NOMO-1 treated with dmso at 0.1 percent for 144 hours (cell line): ENCODE results near the gene LEMD2.

Experiments
- DNase-seq: peaks from one replicate; lab custom pipeline; 2025; ENCODE audit not compliant: unreplicated experiment; lab: John Stamatoyannopoulos, UW

The LEMD2 gene

DNA sequence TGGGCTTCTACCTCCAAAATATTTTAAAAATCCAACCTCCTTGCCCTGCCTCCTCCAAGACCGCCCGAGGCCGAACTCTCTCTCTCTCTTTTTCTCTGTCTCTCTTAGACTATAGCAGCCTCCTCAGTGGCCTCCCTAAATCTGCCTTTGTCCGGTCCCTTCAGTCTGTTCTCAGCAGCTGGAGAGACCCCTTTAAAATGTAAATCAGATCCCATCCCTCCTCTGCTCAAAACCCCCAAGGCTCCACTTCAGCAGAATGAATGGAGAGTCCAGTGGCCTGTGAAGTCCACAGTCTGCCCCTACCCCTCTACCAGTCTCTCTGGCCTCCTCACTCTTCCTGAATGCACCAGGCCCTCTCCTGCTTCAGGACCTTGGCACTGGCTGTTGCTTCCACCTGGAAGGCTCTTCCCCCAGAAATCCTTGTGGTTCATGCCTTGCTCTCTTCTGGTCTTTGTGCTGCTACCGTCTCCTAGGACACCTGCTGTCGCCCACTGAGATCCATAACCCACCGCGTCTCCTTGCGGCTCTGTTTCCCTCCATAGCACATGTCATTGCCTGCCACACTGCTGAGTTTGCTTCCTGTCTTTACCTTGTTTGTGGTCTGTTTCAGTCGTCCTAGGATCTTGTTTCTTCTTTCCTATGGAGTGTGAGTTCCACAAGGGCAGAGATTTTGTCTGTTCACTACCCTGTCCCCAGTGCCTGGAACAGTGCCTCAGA is 8.9 kb upstream of the LEMD2 start:
- no peak for DNase-seq

DNA sequence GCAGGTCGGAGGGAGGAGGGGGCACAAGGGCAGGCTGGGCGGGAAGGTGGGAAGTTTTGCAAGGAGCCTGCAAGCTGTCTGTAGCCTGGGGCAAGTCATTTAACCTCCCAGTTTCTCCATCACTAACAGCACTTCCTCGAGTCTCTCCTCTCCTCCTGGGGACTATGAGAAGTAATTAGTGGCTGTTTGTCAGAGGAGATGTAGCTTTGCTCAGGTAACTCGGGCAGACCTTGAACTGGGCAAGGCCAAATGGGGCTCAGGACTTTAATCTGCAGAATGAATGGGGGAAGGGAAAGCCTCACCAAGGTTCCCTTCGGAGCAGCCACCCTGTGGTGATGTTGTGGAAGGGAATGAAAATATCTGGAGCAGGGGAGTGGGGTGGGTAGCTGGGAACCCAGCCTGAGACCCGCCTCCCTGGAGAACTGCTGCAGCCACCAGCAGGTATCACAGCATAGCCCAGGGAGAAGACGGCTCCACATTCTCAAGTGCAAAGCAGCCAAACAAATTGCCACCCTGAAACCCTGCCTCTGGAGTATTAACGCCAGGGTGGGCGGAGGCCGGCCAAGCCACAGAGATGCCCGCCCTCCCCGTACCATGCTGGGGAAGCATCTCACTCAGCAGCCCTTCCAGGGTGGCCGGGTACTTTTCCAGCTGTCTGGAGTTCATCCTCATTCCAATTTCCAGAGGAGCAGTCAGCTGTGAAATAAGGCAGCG is 6.1 kb upstream of the LEMD2 start:
- no peak for DNase-seq

DNA sequence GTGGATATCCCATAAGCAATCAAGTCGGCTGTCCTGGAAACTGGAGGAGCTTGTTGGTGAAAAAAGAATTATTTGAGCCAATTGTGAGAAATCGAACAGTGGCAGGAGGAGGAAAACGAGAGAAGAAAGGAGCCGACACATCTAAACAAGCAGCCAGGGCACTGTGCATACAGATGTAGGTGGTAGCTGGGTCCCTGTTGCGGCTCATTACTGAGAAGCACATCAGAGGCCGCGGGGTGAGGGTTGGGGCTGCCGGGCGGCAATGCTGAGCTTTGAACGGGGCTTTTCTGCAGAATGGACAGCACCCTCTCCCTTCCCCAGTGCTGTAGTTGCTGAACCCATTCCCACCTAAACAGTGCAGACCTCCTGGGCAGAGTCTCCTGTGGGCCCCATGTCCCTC is 4.1 kb upstream of the LEMD2 start:
- DNase-seq, result no peak

DNA sequence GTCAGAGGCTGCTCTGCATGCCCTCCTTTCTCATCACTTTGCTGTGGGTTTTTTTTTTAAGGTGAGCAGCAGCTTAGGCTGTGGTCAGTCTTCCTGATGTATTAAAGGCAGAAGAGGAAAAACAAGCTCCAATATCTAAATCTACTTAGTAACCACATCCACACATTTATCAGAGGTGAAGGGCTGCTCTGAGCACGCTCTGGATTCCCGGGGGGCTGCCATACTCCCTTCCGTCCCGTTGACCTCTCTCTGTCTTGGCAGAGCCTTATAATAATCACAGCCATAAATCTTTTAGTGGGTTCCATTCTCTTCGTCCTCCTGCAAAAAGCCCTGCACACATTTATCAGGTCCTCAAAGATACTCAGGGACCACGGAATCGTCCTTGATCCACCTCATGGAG is 2.7 kb upstream of the LEMD2 start:
- DNase-seq, result no peak

DNA sequence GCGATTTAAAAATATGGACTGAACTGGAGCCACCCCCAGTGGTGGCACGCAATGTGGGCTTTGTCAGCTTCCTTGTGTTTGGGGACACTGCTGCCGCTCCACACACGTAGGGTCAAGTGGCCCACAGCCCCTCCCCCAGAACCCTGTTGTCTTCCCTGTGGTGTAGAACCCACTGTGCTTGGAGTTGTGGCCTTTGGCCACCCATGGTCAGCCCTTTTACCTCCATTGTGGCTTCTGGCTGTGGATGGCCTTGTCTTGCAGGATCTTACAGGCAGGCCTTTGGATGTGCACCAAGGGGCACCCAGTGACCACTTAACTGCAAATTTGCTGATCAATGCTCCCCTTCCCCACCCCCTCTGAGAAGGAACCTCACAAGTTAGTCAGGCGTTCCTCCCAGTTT is 2.0 kb upstream of the LEMD2 start:
- no peak for DNase-seq

DNA sequence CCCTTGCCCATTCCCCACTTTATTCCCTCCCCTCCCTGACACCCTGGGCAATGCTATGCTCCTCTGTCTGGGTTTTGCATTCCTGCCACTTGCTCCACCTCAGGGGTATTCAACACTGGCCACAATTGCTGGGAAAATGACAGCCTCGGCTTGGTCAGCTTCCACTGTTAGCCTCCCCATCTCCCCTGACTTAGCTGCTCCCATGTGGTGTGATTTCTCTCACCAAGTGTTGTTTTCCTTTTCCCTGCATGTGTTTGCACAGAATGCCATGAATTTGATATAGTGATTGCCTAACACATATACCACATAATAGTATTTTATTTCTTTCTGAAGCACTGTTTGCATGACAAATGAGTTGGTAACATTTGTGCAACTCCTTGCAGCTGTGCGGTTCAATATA is 1.4 kb upstream of the LEMD2 start:
- no peak for DNase-seq

DNA sequence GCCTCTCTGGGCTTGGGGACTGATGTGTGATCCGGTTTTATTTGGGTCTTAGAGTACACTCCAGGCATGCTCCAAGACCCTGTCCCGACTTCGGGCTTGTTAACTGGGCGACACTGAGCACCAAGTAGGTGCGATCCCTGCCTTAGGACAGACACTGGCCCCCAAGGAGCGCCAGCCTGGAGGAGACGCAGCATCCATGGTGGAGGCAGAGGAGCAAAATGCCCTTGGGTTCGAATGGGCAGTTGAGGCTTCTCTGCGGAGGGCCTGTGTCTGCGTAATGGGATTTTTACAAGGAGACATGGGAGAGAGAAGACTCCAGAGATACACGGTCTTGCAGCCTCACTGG is 593 bp upstream of the LEMD2 start:
- no peak for DNase-seq

DNA sequence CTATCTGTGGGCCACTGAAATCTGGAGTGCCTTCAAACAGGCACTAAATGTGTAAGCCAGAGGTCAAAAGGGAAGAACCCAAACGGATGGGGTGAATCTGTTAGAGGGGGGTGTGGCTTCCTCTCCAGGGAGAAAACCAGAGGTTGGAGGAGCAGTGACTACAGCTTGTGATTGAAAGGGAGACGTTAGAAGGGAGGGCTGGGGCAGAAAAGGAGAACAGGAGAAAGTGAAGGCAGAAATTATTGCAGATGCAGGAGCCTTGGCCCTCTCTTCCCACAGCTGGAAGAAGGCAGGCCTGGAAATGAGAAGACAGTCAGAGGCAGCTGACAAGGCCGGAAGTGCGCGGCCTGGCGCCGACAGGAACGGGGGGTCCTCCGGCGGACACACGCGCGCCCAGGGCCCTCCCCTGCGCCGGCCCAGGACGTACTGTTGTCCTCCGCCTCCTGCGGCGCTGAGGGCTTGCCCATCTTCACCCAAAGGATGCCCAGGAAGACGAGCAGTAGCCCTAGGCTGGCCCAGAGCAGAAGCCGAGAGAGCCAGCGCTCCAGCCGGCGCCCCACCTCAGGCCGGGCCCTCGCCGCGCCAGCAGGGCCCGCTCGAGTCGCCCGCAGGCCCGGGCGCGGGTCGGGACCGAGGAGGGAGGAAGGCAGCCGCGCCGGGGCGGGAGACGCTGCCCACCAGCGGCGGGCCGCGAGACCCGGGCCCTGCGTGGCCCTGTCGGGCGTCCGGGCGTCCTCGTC is 806 bp downstream of the LEMD2 start:
- peak; percentile 92 for DNase-seq

DNA sequence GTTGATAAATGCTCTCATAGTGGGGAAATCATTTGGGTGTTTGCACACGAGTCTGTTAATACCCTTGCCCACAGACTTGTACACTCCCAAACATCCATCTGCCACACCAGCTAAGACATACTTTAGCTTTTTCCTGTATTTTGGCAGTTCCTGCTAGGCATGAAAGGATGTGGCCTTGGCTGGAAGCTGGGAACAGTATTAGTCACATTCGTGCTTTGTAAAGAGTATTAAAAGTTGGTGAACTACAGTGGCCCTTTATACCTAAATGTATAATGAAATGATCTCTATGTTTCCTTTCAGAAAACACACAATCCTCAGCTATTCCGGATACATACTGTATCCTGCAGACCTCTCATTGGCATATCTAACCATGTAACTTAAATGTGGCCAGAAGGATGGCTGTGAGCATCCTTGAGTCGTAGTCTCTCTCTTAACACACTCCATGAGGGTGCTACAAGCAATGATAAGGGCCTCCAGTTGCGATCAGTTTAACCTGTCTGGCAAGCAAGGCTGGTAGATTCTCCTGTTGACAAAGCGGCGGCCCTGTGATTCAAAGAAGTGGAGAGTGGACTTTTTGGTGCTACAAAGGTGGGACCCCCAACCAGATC is 1.5 kb downstream of the LEMD2 start:
- no peak for DNase-seq

DNA sequence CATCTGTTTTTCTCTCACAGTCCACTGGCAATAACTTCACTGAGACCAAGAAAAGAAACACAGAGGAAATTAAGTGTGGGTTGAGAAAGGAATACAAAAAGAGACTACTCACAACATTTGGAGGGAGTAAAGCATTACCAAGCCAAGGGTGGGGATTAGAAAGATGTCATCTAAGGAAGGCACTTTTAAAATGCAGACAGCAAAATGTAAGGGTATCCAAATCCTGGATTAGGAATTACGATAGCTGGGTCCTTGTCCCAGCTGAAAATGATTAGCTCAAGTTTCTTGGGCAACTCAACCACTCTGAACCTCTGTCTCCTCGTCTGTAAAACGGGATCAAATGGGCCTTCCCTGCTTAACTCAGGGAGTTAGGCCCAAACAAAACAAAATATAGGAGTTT is 2.2 kb downstream of the LEMD2 start:
- DNase-seq, result no peak

DNA sequence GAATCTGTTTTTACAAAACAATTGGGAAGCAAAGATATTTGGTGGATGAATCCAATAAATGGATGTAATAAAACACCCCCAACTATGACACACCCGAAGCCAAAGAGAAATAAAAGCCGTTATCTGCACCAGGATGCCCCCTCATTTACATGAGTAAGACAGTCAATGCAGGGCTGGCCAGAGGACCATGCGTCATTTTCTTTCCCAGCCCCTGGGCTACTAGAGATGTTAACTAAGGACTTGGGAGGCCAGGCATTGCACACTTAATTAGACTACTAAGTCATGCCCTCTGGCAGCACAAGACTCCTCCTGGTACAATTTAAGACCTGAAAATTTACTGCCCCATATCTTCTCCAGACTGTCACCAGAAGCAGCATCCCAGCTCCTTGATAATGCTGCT is 3.2 kb downstream of the LEMD2 start:
- no peak for DNase-seq

DNA sequence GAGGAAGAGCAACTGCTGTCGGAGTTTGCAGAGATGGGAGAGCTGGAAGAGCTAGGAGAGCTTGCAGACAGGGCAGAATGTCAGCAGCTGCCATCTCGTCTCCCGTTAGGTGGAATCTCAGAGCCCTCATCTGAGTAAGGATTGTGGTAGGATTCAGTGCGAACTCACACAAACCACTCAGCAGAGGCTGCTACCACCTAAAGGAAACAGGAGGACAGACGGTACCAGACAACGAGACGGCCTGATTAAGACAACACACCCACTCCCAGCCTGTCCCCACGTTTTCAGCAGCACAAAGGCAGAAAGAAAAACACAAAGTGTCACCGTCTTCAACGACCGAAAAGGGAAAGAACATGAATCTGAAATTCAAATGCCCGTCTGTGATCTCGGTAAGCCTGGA is 4.1 kb downstream of the LEMD2 start:
- DNase-seq, result no peak

DNA sequence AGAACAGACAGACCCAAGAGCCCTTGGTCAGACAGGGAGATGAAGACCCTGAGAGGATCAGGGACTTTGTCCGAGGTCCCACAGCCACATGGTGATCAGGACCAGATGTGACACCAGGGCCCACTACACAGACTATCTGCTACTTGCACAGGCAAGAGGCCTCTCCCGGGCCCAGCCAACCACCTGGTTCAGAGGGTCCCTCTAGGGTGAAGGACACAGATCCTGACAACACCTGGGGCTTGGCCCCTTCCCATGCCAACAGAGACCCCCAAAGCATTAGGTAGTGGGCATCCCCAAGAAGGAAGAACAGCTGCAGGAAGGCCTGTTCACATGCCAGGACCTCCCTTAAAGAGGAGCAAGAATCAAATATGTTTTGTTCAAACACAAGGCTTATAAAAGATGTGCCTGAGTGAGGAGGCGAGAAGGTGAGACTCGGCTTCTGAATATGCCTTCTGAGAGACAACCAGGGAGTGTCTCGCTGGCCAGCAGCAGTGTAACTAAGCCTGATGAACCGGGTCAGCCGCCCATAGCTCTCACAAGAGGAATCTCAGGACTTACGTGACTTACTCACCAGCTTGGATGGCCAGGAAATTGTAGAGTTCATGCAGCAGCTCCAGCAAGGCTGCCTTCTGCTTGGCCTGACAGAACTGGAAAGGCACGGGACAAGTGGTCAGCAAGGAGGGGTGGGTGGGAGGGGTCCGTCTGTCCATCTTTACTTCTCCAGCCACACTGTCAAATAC is 5.0 kb downstream of the LEMD2 start:
- DNase-seq, result no peak

DNA sequence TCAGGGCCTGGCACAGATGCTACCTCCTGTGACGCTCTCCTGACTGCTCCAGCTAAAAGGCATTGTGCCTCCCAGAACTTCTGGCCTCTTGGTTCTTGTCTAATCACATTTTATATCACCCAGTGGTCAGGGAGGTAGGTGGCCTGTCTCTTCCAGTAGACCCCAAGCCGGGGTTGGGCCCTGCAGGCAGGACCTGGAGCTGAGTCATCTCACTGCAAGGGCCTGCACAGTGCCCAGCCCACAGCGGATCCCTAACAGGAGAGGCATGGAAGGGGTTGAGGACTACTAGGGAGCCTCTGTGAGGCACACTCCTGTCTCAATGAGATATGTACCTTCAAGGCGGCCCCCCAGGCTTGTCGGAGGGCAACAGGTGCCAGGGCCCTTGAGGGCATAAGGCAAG is 6.4 kb downstream of the LEMD2 start:
- no peak for DNase-seq

DNA sequence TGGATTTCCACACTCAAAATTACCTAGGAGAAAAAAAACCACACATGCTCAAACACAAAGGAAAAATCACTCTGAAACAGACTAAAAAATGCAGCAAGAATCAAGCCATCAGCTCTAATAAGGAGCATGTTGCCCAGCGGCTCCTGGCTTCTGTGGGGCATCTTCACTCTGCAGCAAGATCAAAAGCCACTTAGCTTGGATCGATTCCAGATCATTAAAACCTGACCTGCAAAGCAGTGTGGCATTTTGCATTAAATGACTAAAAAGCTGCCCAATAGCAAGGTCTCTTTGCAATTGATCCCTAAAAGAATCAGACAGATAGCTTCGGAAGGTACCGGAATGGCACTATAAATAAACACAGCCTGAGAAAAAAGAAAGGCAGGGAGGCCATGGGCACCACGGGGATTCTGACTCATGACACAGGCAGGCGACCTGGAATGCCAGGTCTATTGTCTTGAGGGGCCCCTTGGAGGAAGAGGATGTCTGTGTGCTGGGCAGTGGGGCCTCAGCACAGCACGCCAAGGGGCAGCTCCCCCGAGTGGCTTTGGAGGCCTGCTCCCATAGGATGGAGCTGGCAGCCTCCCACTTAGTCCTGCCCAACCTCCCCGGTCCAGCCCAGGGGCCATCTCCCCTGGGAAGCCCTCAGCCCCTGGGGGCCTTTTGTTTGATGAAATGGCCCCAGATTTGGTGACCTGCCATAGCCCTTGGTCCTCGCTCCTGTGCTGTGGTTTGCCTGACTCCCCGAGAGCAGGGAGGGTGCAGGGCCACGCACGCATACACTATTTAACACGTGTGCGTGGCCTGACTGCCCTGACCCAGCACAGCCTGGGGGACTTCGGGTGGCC is 7.6 kb downstream of the LEMD2 start:
- DNase-seq, result no peak

DNA sequence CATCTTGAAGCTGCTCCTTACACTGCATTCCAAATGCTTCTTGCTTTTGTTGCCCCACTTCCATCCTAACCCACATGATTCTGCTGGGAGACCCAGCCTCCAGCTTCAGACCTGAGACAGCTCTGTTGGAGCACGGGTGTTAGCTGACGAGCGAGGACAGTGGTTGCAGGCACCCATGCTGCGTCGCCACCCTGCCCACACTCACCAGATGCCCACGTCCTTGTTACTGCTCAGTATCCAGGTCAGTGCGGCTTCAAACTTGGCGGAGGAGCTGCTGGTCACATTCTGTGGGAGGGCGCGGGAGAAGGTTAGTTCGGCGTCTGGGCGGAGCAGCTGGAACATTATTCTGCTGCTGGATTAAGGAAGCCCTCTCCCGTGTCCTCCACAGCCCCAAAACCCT is 9.0 kb downstream of the LEMD2 start:
- DNase-seq, result no peak

DNA sequence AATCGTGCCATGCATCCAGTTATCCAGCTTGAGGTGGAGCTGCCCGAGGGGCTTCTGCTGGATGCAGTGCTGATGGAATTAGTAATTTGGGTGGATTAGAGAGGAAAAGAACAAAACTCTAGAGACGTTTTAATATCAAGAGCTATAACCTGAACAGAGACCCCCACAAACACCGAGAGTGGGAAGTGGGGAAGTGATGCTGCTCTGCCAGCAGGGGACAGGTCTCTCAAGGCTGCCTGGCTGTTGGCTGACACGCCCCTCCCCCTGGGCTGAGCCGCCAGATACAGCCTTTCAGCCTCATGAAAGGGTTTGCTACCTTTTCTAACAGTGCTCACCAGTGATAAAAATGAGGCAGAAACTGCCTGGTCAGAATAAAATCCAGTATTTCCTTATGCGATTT is 9.6 kb downstream of the LEMD2 start:
- DNase-seq, result no peak

DNA sequence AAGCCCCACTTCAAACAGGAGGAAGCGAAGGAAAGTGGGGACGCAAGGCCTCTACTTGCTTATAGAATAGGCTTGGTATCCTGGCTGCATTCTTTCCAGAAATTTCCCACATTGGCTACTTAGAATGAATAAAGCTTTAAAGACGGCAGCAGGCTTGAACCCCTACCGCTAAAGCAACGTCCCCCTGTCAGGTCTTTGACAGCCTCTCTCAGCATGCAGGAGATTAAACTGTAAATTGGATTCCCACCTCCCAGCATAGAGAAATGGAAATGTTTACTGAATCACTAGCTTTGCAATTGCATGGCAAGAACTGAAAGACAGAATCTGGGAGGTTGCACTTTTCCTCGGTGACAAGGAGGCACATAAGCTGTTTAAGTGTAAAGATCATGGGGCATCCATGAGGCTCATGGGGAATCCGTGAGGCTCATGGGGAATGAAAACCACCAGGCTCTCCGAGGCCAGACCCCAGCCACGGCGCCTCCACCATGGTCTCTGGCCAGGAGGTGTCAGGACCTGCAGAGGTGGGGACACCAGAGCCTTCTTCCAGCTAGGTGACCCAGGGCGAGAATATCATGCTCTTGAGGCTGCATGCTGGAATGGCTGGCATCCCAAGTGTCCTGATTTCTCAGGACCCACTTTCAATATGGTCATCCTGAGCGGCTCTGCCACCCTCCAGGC is 10.3 kb downstream of the LEMD2 start:
- DNase-seq, result no peak

DNA sequence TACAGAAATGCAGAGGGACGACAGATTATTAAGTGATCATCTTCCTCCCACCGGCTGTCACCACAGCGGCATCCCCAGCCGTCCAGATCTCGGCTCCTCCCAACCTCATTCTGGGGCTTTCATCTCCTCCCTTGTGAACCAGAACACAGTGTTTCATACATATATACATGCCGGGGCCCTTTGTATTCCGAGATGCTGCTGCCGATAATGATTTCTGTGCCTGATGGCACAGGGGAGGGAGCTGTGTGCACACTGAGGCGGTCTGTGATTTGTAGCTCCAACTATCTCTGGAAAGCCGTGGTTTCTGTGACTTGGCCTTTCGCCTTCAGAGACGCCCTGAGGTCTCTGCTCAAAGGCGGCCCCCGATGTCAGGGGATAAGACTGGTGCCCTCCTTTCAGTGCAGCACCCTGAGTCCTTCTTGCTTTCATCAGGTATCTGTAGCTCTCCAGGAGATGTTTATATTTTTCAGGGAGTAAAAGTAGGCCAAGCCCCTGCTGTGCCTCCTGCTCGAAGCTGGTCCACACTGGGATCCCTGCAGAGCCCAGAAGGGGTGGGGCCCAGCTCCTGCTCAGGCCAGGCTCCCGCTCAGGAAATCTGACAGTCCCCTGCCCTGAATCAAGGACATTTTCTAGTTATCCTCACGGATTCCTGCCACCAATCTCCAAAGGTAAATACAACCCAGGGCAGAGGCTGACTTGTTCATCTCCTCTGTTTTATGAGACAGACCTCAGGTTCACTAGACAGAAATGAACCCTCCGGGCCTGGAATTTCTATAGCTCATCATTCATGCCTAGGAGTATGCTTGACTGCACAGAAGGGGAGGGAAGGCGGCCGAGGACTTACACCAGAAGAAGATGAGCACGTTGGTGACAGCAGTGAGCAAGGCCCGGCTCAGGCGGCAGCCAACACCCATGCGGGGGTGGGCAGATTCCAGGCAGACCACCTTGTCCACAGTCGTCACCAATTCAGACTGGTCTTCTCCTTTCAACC is 11.2 kb downstream of the LEMD2 start:
- DNase-seq, result no peak
